ENCODE measurements around the gene ECSIT.

GRCh38 chr19:11505504-11506100 lies 23.3 kb downstream of the ECSIT start, which contains the start of gene ZNF653:
- TF ChIP-seq EZH2 (IDR thresholded peaks at IDR 0.05; ENCODE audit: borderline replicate concordance, insufficient read depth, low read depth, low read length, poor library complexity, severe bottlenecking): no peak
- TF ChIP-seq, protein P1, sequence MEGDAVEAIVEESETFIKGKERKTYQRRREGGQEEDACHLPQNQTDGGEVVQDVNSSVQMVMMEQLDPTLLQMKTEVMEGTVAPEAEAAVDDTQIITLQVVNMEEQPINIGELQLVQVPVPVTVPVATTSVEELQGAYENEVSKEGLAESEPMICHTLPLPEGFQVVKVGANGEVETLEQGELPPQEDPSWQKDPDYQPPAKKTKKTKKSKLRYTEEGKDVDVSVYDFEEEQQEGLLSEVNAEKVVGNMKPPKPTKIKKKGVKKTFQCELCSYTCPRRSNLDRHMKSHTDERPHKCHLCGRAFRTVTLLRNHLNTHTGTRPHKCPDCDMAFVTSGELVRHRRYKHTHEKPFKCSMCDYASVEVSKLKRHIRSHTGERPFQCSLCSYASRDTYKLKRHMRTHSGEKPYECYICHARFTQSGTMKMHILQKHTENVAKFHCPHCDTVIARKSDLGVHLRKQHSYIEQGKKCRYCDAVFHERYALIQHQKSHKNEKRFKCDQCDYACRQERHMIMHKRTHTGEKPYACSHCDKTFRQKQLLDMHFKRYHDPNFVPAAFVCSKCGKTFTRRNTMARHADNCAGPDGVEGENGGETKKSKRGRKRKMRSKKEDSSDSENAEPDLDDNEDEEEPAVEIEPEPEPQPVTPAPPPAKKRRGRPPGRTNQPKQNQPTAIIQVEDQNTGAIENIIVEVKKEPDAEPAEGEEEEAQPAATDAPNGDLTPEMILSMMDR (IDR thresholded peaks at IDR 0.05): no peak

All from B cell (primary cell).